NCI-H82 (cell line): ENCODE results near the gene TNP1.

Experiments
- DNase-seq: peaks from one replicate; lab custom pipeline; 2025; lab: John Stamatoyannopoulos, UW

The TNP1 gene

GRCh38 chr2:216839688-216840087 lies 20.2 kb downstream of the TNP1 start:
- peak; percentile 10 for DNase-seq

DNA sequence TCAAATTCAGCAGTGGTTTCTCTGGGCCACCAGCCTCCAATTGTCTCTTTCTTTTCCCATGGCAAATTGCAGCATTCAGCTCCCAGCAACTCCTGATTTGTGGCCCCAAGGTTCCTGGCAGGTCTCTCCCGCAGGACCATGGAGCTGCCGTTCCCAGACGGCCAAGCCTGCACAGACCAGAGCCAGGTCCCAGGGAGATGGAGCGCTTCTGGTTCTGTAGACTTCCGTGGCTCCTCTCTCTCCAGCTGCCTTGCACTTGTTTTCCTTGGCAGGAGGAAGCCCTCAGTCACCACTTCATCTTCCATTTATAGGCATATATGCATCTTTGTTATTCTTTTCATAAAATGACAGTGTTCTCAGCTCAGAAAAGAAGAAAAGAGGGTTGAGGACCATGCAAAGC lies 21.7 kb downstream of the TNP1 start:
- no peak for DNase-seq

GRCh38 chr2:216837740-216838139 lies 22.1 kb downstream of the TNP1 start:
- no peak for DNase-seq

- no peak for DNase-seq
Measured at GRCh38 chr2:216833061-216833460, 26.8 kb downstream of the TNP1 start.

DNA sequence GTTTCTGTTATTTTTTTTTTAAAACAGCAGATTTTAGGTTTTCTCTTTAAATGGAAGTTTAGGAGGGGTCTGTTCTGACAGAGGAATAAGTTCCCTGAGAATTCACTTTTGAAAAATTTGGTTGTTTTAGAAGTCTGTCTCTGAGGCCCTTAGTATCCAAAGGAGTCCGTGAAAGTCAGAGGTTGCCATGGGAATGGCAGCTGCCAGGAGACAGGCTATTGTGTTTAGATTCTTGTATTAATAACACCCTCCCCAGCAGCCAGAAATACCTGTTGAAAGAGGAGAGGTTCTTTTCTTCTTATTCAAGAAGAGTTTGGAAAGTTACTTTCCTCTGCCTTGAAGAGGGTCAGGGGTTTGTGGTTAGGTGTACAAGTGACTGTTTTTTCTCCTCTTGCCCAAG lies 29.5 kb downstream of the TNP1 start:
- DNase-seq: no peak

DNA sequence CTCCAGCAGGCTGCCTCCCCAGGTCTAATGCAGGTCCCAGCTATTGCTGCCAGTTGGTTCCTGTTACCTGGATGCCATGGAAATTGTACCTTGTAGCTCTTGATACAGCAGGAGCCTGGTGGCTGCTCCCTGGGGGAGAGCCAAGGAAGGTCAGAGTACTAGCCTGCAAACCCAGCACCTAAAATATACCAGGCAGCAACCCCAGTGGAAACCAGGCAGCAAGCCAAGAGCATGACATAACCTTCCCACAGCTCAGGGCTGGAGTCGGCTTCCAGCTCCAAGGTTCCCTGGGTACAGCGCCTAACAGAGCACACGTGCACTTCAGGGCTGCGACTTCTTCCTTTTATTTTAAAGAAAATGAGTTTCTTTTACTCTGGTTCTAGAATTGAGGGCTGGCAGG lies 30.3 kb downstream of the TNP1 start:
- no peak for DNase-seq

- no peak for DNase-seq
Measured at GRCh38 chr2:216827073-216827720, 32.7 kb downstream of the TNP1 start.

GRCh38 chr2:216822470-216822869 lies 37.4 kb downstream of the TNP1 start:
- no peak for DNase-seq

DNA sequence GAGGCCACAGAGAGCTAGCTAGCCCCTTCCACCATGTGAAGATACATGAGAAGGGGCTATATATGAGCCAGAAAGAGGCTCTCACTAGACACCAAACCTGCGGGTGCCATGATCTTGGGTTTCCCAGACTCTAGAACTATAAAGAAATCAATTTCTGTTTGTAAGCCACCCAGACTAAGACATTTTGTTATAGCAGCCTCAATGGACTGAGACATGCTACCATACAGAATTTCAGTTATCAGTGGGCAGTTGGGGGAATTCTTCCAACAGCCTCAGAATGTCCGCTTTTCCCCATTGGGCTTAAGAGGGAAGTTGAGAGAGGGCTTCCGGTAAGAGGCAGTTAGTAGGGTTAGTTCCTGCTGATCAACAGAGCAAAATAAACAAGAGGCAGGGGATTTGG lies 39.2 kb downstream of the TNP1 start:
- DNase-seq: no peak

- no peak for DNase-seq
Measured at GRCh38 chr2:216819766-216820165, 40.1 kb downstream of the TNP1 start.

DNA sequence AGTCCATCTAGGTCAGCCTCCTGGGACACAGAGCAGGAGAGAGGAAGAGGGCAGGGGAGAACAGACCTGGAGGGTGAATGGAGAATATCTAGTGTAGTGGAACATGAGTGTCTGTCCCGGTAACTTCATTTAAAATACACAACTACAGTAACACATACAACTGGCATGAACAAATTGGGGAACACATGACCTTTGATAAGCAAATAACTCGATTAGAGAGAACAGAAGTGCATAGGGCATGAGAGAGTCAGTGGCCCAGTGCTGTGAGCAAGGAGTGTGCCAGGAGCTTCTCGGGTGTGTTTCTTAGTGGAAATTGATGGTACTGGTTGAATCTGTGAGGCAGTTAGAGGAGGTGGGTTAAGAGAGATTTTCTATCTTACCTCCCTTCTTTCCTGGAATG lies 40.8 kb downstream of the TNP1 start:
- no peak for DNase-seq

DNA sequence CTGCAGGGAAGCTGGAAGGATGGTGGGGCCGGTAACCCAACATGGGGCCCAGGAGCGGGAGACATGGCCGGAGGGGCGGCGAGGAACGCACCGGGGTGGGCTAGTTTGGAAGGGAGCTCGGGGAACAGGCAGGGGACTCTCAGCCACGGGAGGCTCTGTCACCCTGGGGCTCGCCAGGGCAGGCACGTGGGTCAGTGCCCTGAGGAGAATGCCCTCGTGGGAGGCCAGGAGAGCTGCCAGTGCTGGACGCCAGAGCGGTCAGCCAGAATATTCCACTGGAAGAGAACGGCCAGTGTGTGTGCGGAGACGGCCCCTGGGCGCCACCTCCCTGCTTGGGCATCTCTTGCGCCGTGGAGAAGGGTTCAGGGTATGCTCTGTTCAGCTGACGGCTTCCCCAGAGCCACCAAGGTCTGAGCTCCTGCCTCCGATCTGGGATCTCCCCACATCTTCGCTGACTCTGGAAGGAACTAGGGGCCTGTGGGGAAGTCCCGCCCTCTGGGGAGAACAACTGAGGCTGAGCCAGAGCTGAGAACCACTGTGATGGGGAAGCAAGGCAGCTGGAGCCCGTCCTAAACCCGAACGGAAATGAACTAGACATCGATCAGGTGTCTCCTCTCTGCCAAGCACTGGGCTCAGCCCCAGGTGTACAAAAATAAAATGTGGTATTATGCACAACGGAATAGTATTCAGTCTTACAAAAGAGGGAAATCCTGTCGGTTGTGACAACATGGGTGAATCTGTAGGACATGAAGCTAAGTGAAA lies 49.3 kb downstream of the TNP1 start:
- DNase-seq: no peak
